HG03520 (cell line): Measurements from ENCODE around the gene C1GALT1C1L.
"Not testable (repeated sequence)": the region's sequence is repeated elsewhere in the genome, so short reads cannot be mapped to it uniquely, and the experiment has no call there.

Experiments used
- ATAC-seq: cut with Tn5 transposase; IDR thresholded peaks from one replicate; pipeline ENCODE4 v1.9.1; 2021; ENCODE audit warnings: mild to moderate bottlenecking, moderate library complexity; ENCODE audit not compliant: unreplicated experiment

C1GALT1C1L gene

GRCh38 chr2:43676322-43677050, at the start of gene C1GALT1C1L:
C1GALT1C1L (minus strand) TSS chr2:43676429; CDS start chr2:43676322, 107 bp downstream.
- ATAC-seq = no peak

DNA sequence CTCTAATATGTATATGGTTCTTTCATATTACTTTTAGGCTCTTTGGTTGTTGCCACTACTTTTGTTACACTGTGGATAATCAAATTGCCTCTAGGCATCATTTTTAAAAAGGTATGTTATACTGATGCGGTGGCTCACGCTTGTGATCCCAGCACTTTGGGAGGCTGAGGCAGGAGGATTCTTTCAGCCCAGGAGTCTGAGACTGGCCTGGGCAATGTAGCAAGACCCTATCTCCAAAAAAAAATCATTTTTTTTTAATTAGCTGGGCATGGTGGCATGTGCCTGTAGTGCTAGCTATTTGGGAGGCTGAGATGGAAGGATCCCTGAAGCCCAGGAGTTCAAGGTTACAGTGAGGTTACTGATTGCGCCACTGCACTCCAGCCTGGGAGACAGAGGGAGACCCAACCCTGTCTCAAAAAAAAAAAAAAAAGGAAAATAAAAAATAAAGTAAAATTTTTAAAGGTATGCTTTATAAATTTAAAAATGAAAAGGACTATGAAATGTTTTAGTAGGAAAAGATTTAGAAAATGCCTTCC, 49.5 kb upstream of the C1GALT1C1L start:
- no peak for ATAC-seq

GRCh38 chr2:43724728-43725526, 48.7 kb upstream of the C1GALT1C1L start:
- ATAC-seq = no peak

DNA sequence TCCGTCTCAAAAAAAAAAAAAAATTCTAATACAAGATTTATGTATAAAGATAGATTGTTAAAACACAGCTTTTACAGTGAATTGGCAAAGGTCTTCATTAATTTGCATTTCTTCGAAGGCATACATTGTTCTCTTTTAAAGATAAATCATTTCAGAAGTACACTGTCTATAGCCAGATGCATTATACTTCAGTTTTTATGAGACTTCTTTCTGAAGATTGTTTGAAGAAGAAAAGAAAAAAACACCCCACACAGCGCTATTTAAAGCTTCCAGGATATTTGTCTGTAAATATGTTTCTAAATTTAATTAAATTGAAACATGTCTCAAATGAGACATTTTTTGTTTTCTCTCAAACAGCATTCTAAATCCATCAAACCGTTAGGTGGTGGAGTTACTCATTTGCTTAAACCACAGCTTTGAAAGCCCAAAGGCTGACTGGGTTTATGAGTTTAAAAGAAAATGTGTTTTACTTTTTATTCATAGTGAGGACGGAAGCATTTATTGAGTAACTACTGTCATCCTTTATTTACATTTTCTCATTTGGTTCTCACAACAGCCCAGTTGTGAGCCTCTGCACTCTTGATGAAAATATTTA, 42.4 kb upstream of the C1GALT1C1L start:
- no peak for ATAC-seq

DNA sequence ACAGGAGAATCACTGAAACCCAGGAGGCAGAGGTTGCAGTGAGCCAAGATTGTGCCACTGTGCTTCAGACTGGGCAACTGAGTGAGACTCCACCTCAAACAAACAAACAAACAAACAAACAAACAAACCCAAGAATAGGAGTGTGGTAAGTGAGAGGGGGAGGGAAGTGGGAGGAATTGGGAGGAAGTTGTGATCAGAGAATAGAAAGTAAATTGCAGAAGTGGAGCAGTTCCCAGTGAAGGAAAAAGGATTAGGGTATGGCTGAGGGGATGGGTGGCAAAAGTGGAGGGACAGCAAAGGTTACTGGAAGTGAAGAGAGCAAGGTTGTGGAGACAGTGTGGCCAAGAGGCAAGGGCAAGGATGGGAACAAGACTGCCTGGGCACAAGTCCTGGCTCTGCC, 41.1 kb upstream of the C1GALT1C1L start:
- no peak for ATAC-seq

DNA sequence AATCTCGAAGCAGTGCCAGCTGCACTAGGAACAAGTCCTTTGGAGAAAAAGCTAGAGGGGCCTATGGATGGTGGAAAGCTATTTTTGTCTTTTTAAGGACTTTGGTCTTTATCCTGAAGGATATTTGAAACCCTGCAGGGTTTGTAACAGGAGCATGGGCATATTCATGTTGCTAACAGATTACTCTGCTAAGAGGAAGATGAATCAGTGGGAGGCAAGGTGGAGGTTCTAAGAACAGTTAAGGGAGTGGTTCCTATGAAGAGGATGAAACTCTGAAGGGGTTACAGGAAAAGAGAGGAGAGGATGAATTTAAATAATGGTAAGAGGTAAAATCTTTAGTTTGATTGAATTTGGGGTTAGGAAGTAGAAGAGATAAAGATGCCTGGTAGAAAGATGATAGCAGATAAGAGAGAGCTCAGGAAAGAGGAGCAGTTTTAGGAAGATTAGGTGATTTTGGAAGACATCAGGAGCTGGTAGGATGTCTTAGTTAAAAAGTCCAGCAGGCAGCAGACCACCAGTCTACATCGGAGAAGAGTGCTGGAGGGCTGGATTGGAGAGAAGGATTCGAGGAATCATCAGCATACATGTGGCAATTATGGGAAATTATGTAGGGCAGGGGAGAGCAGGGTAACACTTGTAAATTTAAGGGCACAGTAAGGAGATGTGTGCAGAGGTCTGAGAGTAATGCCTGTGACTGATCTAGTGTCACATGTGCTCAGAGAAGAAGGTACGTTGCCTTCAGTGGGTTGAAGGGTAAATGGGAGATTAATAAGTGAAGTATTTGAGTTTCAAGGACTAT, 39.3 kb upstream of the C1GALT1C1L start:
- no peak for ATAC-seq

DNA sequence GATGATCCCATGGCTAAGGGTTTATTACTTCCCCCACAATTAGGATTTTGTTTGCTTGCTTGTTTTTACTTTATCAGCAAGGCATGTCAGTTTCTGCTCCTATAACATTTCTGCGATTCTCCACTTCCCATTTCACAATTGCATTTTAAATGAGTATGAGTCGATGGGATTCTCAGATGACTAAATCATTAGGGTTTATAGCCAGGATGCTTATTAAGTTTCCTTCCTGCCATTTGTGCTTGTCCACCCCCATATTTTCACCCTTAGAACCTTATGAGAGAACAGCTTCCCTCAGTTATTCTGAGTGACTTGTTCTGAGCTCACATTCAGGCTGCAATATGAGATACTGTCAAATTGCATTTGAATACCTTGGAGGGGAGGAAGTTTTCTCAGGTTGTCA, 37.9 kb upstream of the C1GALT1C1L start:
- ATAC-seq = no peak

GRCh38 chr2:43710866-43711265, 34.6 kb upstream of the C1GALT1C1L start:
- no peak for ATAC-seq

- ATAC-seq = no peak
Measured at GRCh38 chr2:43708891-43709290, 32.7 kb upstream of the C1GALT1C1L start.

DNA sequence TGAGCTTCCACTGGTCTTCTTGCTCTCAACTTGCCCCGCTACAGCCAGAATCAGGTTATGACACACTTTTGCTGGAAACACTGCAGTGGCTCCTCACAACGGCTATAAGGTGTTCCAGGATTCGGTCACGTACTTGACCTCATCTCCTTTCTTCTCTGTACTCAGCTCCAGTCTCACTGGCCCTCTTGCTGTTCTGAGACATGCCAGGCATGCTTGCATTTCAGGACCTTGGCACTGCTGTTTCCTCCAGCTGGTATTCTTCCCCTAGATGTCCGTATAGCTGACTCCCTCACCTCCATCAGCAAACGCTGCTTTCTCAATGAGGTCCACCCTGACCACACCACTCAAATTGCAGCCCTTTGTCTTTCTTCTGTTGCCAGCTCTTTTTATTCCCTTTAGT, 31.9 kb upstream of the C1GALT1C1L start:
- no peak for ATAC-seq

DNA sequence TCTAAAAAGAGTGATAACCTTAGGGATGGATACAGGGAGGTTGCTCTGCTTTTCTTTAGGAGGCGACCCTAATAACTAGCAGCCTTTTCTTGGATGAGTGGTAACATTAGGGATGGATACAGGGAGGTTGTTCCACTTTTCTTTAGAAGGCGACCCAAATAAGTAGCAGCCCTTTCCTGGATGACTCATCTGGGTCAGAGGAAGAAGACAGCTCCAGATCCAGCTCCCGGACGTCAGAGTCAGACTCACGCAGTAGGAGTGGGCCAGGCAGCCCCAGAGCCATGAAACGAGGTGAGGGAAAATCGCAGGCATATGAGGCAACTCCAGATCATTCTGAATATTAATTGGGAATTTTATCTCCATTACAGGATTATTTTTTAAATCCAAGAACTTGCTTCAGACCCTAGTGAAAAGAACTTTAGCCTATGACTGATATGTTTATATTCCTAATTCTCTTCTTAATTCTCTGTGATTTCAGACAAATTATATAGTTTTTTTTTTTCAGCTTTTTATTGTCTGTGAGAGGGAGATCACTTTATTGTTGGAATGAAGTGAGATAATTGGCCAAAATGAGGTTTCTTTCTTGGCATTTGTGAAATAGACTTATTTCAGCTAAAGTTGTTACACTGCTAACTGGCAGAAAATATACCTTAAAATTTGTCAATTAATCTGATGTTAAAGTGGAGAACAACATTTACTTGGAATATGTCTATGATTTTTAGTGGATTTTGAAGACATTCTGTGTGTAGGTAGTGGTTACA, 31.2 kb upstream of the C1GALT1C1L start:
- ATAC-seq = no peak

GRCh38 chr2:43701111-43701510, 24.9 kb upstream of the C1GALT1C1L start:
- no peak for ATAC-seq

- ATAC-seq = no peak
Measured at GRCh38 chr2:43699761-43700160, 23.5 kb upstream of the C1GALT1C1L start.

DNA sequence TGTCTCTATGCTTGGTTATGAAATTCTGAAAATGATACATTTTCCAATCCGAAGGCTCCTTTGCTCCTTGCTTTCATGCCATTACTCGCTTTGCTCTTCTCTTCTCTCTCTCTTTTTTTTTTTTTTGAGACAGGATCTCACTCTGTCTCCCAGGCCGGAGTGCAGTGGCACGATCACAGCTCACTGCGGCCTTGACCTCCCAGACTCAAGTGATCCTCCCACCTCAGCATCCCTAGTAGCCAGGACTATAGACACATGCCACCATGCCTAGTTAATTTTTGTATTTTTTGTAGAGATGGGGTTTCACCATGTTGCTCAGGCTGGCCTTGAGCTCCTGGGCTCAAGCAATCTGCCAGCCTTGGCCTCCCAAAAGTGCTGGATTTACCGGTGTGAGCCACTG, 21.9 kb upstream of the C1GALT1C1L start:
- ATAC-seq = not testable (repeated sequence)

DNA sequence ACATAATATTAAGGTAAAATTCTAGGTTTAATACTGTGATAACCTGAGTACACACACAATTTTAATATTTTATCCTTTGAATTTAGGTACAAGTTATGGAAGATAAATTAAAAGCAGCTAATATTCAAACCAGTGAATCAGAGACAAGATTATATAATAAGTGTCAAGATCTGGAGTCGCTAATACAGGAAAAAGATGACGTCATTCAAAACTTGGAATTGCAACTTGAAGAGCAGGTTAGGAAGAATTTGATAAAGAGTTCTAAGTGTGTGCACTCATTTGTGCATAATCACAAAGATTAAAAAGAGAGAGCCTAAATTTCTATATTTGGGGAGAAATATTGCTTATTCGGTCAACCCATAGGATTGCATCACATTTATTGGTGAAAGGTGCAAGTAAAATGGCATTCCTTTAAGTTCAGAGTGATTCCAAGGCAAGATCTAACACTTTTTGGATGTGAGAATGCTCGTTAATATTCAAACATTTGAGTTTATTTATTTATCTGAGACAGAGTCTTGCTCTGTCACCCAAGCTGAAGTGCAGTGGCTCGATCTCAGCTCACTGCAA, 16.3 kb upstream of the C1GALT1C1L start:
- ATAC-seq = no peak

DNA sequence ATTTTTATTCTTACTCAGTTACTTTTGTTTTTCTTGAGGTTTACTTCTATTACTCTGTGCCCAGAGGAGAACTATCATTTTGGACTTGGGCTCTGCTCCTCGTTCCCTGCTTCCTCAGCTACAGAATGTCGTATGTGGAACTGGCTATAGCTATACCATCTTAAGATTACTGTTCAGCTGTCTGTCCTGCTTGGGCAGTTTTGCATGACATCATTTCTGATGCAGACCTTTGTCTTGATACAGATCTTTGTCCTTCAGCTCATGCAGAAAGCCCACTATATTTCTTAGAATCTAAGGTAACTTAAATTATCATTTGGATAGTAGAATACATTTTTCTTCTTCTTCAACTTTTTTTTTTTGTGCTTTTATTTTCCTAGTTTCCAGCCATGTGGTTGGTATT, 13.8 kb upstream of the C1GALT1C1L start:
- no peak for ATAC-seq

GRCh38 chr2:43685357-43685756, 9.1 kb upstream of the C1GALT1C1L start:
- ATAC-seq = no peak

- not testable (repeated sequence) for ATAC-seq
Measured at GRCh38 chr2:43677783-43678182, 1.6 kb upstream of the C1GALT1C1L start.

DNA sequence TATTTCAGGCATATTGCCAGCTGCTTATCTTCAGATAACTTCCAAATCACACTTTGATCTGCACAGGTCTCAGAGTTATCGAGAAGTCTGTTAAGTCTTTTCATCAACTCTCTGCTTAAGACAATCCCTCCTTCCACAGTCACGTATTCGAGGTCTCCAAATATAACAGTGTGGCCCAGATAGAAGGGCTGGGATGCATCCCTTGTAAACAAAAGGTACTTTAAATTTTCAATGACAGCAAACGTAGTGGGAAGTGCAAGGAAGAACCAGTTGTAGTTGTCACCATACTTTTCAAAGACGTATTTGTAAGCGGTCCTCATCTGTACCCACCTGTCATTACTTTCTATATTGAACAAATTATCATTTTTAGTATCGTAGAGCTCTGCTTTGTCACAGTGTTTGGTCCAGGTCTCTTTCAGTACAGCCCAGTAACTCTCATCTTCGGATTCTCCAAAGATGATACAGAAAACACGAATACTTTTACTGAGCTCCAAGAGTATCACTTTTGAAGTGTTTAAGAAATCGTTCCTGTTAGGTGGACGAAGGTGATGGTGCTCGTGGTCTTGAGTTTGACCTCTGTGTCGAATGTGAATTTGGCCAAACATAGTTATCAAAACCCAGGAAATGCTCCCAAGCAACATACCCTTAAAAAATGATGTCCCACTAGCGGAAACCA, 445 bp downstream of the C1GALT1C1L start:
- no peak for ATAC-seq
